Measurements from ENCODE around the gene ORC1.

GRCh38 chr1:52439976-52440375 lies 35.8 kb upstream of the ORC1 start:
- TF ChIP-seq, protein P1, sequence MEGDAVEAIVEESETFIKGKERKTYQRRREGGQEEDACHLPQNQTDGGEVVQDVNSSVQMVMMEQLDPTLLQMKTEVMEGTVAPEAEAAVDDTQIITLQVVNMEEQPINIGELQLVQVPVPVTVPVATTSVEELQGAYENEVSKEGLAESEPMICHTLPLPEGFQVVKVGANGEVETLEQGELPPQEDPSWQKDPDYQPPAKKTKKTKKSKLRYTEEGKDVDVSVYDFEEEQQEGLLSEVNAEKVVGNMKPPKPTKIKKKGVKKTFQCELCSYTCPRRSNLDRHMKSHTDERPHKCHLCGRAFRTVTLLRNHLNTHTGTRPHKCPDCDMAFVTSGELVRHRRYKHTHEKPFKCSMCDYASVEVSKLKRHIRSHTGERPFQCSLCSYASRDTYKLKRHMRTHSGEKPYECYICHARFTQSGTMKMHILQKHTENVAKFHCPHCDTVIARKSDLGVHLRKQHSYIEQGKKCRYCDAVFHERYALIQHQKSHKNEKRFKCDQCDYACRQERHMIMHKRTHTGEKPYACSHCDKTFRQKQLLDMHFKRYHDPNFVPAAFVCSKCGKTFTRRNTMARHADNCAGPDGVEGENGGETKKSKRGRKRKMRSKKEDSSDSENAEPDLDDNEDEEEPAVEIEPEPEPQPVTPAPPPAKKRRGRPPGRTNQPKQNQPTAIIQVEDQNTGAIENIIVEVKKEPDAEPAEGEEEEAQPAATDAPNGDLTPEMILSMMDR (IDR thresholded peaks at IDR 0.05): no peak
- no peak for TF ChIP-seq ZBTB43 (CRISPR knock-in tag; IDR thresholded peaks at IDR 0.05)
- TF ChIP-seq, protein P2, sequence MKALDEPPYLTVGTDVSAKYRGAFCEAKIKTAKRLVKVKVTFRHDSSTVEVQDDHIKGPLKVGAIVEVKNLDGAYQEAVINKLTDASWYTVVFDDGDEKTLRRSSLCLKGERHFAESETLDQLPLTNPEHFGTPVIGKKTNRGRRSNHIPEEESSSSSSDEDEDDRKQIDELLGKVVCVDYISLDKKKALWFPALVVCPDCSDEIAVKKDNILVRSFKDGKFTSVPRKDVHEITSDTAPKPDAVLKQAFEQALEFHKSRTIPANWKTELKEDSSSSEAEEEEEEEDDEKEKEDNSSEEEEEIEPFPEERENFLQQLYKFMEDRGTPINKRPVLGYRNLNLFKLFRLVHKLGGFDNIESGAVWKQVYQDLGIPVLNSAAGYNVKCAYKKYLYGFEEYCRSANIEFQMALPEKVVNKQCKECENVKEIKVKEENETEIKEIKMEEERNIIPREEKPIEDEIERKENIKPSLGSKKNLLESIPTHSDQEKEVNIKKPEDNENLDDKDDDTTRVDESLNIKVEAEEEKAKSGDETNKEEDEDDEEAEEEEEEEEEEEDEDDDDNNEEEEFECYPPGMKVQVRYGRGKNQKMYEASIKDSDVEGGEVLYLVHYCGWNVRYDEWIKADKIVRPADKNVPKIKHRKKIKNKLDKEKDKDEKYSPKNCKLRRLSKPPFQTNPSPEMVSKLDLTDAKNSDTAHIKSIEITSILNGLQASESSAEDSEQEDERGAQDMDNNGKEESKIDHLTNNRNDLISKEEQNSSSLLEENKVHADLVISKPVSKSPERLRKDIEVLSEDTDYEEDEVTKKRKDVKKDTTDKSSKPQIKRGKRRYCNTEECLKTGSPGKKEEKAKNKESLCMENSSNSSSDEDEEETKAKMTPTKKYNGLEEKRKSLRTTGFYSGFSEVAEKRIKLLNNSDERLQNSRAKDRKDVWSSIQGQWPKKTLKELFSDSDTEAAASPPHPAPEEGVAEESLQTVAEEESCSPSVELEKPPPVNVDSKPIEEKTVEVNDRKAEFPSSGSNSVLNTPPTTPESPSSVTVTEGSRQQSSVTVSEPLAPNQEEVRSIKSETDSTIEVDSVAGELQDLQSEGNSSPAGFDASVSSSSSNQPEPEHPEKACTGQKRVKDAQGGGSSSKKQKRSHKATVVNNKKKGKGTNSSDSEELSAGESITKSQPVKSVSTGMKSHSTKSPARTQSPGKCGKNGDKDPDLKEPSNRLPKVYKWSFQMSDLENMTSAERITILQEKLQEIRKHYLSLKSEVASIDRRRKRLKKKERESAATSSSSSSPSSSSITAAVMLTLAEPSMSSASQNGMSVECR (CRISPR knock-in tag; IDR thresholded peaks at IDR 0.05; ENCODE audit: borderline replicate concordance): no peak
- no peak for TF ChIP-seq TP53 (CRISPR knock-in tag; IDR thresholded peaks at IDR 0.05)
- TF ChIP-seq FOXP1 (CRISPR knock-in tag; IDR thresholded peaks at IDR 0.05; ENCODE audit: borderline replicate concordance): no peak
- no peak for TF ChIP-seq FOXP4 (CRISPR knock-in tag; IDR thresholded peaks at IDR 0.05)
- TF ChIP-seq FOXJ3 (CRISPR knock-in tag; IDR thresholded peaks at IDR 0.05; ENCODE audit: borderline replicate concordance): no peak
- no peak for TF ChIP-seq ATF1 (CRISPR knock-in tag; IDR thresholded peaks at IDR 0.05)
- no peak for TF ChIP-seq CBFB (CRISPR knock-in tag; IDR thresholded peaks at IDR 0.05; ENCODE audit: low read depth)
- TF ChIP-seq, protein P3, sequence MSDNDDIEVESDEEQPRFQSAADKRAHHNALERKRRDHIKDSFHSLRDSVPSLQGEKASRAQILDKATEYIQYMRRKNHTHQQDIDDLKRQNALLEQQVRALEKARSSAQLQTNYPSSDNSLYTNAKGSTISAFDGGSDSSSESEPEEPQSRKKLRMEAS (CRISPR knock-in tag; IDR thresholded peaks at IDR 0.05): no peak
- TF ChIP-seq ZNF121 (CRISPR knock-in tag; IDR thresholded peaks at IDR 0.05): no peak

Measured in WTC11 (cell line).